ENCODE results near the gene RYR1.

DNA sequence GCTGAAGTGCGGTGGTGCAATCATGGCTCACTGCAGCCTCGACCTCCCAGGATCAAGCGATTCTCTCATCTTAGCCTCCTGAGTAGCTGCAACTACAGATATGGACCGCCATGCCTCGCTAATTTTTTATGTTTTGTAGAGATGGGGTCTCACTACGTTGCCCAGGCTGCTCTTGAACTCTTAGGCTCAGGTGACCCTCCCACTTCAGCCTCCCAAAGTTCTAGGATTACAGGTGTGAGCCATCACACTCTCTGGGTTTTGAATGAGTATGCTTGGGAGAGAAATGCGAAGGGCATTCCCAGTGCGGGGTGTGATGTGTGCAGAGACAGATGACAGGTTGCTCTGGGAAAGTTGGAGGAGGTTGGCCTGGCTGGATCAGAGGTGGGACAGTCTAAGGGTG is 49.0 kb downstream of the RYR1 start:
- no peak for TF ChIP-seq EZH2phosphoT487 (IDR thresholded peaks at IDR 0.05; ENCODE audit: insufficient read depth, low read depth)
- no peak for TF ChIP-seq EZH2 (IDR thresholded peaks at IDR 0.05; ENCODE audit: insufficient read depth, poor library complexity, severe bottlenecking)

Measured in GM23248 (cell line).